GM18861 (cell line): ENCODE data around the gene OR5K3.

Source experiments
- ATAC-seq: cut with Tn5 transposase; IDR thresholded peaks from one replicate; pipeline ENCODE4 v1.9.1; 2021; ENCODE audit not compliant: unreplicated experiment

Gene OR5K3

GRCh38 chr3:98432575-98432974, 42.1 kb downstream of the OR5K3 start:
- ATAC-seq, result no peak

- no peak for ATAC-seq
Observed at GRCh38 chr3:98433764-98434163, 43.3 kb downstream of the OR5K3 start.

DNA sequence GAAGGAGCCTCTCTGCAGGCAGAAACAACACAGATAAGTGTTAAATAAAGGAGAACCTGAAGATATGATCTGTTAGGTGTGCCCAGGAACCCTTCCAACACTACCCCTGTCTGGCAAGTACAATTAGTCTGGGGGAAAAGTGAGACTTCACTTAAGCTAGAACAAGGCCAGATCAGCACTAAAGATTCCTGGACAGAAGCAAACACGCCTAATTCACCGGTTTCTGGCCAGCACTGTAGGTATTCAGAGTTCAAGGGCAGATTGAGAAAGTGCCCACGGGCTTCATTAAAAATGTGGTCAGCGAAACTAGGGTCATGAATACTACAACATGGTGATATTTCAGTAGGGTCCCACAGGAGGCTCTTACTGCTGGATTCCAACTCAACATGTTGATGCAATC, 43.9 kb downstream of the OR5K3 start:
- ATAC-seq, result no peak

GRCh38 chr3:98440283-98440682, 49.8 kb downstream of the OR5K3 start:
- no peak for ATAC-seq
